ENCODE data around the gene SLC44A3. TPM values are rescaled to one million over a fixed set of nuclear protein-coding genes. Genes with fewer than 3 reads are reported as not detected.

SLC44A3 gene
- total RNA-seq, 1 experiment from 2014 or later = 32.0 TPM

DNA sequence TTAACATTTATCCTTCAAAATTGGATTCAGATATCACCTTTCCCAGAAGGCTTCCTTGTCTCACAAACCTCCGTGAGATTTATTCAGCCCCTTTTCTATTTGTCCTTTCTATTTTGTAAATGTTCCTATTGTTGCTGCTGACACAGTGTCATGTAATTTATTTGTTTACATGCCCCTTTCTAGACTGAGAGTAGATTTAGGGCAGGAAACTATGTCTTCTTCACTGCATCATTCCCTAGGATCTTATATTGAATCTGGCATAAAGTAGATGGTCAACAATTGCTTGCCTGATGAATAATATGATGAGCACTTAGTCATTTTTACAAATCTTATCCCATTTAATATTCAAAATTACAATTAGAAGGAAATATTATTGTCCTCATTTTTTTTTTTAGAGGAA is 114.9 kb downstream of the SLC44A3 start:
- Mint-ChIP-seq H3K9me3 (ENCODE audit: low read depth, unreplicated experiment) (no peaks in the 10 kb centered on the region), H3K27ac (ENCODE audit: unreplicated experiment) (no peak overlapping the region), H3K4me1 (ENCODE audit: low read depth, unreplicated experiment) (peaks cover 33% of the 10 kb centered on the region), H3K36me3 (ENCODE audit: insufficient read depth, unreplicated experiment) (no peaks in the 10 kb centered on the region), H3K27me3 (ENCODE audit: unreplicated experiment) (no peaks in the 10 kb centered on the region), H3K4me3 (ENCODE audit: low read depth, unreplicated experiment) (no peak overlapping the region)
- no peak for TF ChIP-seq CTCF (IDR thresholded peaks at IDR 0.05; ENCODE audit: unreplicated experiment)
- no TSS peak for BruUV-seq (replicated peaks)
- CTCF ChIA-PET = no interaction called here
- intact Hi-C loops (cut with micrococcal nuclease; ENCODE audit: unreplicated experiment) = no loop called here
- no peak for DNase-seq

GRCh38 chr1:94935476-94935875 is 115.3 kb downstream of the SLC44A3 start:
- intact Hi-C loops (cut with micrococcal nuclease; ENCODE audit: unreplicated experiment) = no loop called here
- CTCF ChIA-PET = no interaction called here
- Mint-ChIP-seq H3K4me1 (ENCODE audit: low read depth, unreplicated experiment) (peaks cover 33% of the 10 kb centered on the region), H3K27ac (ENCODE audit: unreplicated experiment) (no peak overlapping the region), H3K27me3 (ENCODE audit: unreplicated experiment) (no peaks in the 10 kb centered on the region), H3K9me3 (ENCODE audit: low read depth, unreplicated experiment) (no peaks in the 10 kb centered on the region), H3K36me3 (ENCODE audit: insufficient read depth, unreplicated experiment) (no peaks in the 10 kb centered on the region), H3K4me3 (ENCODE audit: low read depth, unreplicated experiment) (no peak overlapping the region)
- DNase-seq = no peak
- no TSS peak for BruUV-seq (replicated peaks)
- no peak for TF ChIP-seq CTCF (IDR thresholded peaks at IDR 0.05; ENCODE audit: unreplicated experiment)

GRCh38 chr1:94936861-94937620 is 116.9 kb downstream of the SLC44A3 start:
- BruUV-seq (replicated peaks) = no TSS peak
- no peak overlapping the region for H3K27ac Mint-ChIP-seq (ENCODE audit: unreplicated experiment)
- CTCF ChIA-PET = interaction anchor here (1.1 kb wide), 1 partner anchor 105 kb away, joined by 5 read pairs; no protein-coding TSS in a partner anchor
- H3K4me3 Mint-ChIP-seq (ENCODE audit: low read depth, unreplicated experiment) = no peak overlapping the region
- H3K4me1 Mint-ChIP-seq (ENCODE audit: low read depth, unreplicated experiment) = peaks cover 33% of the 10 kb centered on the region
- no peaks in the 10 kb centered on the region for H3K27me3 Mint-ChIP-seq (ENCODE audit: unreplicated experiment)
- no peaks in the 10 kb centered on the region for H3K36me3 Mint-ChIP-seq (ENCODE audit: insufficient read depth, unreplicated experiment)
- intact Hi-C loops (cut with micrococcal nuclease; ENCODE audit: unreplicated experiment) = no loop called here
- no peaks in the 10 kb centered on the region for H3K9me3 Mint-ChIP-seq (ENCODE audit: low read depth, unreplicated experiment)
- DNase-seq = no peak
- no peak for TF ChIP-seq CTCF (IDR thresholded peaks at IDR 0.05; ENCODE audit: unreplicated experiment)

GRCh38 chr1:94937820-94938219 is 117.7 kb downstream of the SLC44A3 start:
- H3K36me3 Mint-ChIP-seq (ENCODE audit: insufficient read depth, unreplicated experiment) = no peaks in the 10 kb centered on the region
- no peak for TF ChIP-seq CTCF (IDR thresholded peaks at IDR 0.05; ENCODE audit: unreplicated experiment)
- peaks cover 33% of the 10 kb centered on the region for H3K4me1 Mint-ChIP-seq (ENCODE audit: low read depth, unreplicated experiment)
- H3K4me3 Mint-ChIP-seq (ENCODE audit: low read depth, unreplicated experiment) = no peak overlapping the region
- intact Hi-C loops (cut with micrococcal nuclease; ENCODE audit: unreplicated experiment) = no loop called here
- no TSS peak for BruUV-seq (replicated peaks)
- H3K27ac Mint-ChIP-seq (ENCODE audit: unreplicated experiment) = no peak overlapping the region
- H3K9me3 Mint-ChIP-seq (ENCODE audit: low read depth, unreplicated experiment) = no peaks in the 10 kb centered on the region
- DNase-seq = no peak
- no peaks in the 10 kb centered on the region for H3K27me3 Mint-ChIP-seq (ENCODE audit: unreplicated experiment)
- CTCF ChIA-PET = no interaction called here
